ENCODE measurements around the gene CCDC122.

CCDC122 gene

DNA sequence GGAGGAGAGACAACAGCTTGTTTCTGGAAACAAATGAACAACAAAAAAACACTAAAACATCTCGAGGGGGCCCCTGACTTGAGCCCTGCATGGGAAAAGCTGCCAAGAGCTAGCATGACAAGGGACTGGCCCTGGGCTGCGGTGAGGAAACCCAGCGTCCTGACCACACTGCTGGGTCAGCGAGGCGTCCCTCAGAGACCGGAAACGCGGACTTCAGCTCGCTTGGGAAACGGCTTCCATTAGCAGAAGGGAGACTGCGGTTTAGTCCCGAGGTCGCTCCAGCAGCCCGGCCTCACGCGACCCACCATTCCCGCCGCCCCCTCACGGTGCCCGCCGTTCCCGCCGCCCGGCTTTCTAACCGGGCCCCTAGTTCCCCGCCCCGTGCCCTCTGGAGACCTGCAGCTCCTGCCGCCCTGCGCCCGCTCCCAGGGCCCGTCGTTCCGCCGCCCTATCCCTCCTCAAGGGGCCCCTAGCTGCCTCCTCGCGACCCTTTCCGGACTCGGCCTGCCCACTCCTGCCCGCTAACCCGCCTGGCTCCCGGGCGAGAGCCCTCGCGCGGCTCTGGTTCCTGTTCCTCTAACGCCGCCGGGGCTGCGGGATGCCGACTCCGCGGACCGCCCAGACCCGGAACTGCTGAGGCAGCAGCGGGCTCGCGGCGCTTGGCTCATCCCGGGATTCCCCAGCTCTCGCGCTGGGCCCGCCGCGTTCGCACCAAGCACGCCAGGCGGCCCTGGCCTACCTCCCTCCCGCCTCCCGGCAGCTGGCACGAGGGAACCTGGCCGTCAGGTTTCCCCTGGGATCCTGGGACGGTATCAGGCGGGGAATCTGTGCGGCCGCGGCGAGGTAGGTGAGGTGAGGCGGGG is at the start of gene CCDC122:
CCDC122 (minus strand) TSS at position 849 of the 863 bp plus-strand sequence. CDS start 10,364 bp downstream, outside the sequence.
- Histone ChIP-seq H3K36me3 (ENCODE audit: insufficient read depth, low read length) (no peaks in the 10 kb centered on the region), H3K9me3 (ENCODE audit: low read depth, low read length) (no peaks in the 10 kb centered on the region), H3K4me3 (peak within 1 kb of the TSS; percentile 92), H3K27ac (no peak within 1 kb of the TSS), H3K9ac (ENCODE audit: insufficient read length) (peak within 1 kb of the TSS; percentile 89)
- no peak for DNase-seq (ENCODE audit: low read depth, low spot score)
- TF ChIP-seq EZH2 (IDR thresholded peaks at IDR 0.05) = no peak
- no peak for TF ChIP-seq FOXP2 (optimal IDR thresholded peaks at IDR 0.05; ENCODE audit: control extremely low read depth, extremely low read length, insufficient read depth)
- TF ChIP-seq POLR2AphosphoS5 (IDR thresholded peaks at IDR 0.05; ENCODE audit: borderline replicate concordance, low read depth, low read length) = peak; percentile 73; the same call in 1 of the 2 replicates

DNA sequence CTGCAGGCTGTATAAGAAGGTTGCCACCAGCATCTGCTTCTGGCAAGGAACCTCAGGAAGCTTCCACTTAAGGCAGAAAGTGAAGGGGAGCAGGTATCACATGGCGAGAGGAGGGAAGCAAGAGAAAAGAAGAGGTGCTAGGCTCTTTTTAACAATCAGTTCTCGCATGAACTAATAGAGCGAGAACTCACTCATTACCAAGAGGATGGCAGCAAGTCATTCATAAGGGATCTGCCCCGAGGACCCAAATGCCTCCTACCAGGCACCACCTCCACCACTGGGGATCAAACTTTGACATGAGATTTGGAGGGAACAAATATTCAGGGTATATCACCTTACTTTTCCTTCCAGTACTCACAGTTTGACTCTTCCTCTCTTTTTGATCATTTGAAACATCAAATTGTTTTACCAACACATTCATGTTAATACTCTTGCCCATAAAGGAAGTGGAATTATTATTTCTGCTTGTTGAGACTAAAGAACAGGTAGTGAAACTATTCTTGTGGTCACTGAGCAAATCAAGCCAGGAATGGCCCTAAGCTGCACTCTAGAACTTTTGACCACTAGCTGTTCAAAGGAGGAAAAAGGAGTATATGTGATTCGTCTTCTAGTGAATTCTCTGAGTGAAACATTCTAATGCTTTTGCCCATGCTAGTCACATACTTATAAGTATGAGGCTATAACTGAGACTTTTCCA is 45.2 kb upstream of the CCDC122 start:
- Histone ChIP-seq H3K9ac (ENCODE audit: insufficient read length) (no peak overlapping the region), H3K36me3 (ENCODE audit: insufficient read depth, low read length) (no peaks in the 10 kb centered on the region), H3K4me3 (no peak overlapping the region), H3K27ac (no peak overlapping the region), H3K9me3 (ENCODE audit: low read depth, low read length) (no peaks in the 10 kb centered on the region)
- TF ChIP-seq POLR2AphosphoS5 (IDR thresholded peaks at IDR 0.05; ENCODE audit: borderline replicate concordance, low read depth, low read length) (no peak), EZH2 (IDR thresholded peaks at IDR 0.05) (no peak), FOXP2 (optimal IDR thresholded peaks at IDR 0.05; ENCODE audit: control extremely low read depth, extremely low read length, insufficient read depth) (no peak)
- DNase-seq (ENCODE audit: low read depth, low spot score) = no peak

DNA sequence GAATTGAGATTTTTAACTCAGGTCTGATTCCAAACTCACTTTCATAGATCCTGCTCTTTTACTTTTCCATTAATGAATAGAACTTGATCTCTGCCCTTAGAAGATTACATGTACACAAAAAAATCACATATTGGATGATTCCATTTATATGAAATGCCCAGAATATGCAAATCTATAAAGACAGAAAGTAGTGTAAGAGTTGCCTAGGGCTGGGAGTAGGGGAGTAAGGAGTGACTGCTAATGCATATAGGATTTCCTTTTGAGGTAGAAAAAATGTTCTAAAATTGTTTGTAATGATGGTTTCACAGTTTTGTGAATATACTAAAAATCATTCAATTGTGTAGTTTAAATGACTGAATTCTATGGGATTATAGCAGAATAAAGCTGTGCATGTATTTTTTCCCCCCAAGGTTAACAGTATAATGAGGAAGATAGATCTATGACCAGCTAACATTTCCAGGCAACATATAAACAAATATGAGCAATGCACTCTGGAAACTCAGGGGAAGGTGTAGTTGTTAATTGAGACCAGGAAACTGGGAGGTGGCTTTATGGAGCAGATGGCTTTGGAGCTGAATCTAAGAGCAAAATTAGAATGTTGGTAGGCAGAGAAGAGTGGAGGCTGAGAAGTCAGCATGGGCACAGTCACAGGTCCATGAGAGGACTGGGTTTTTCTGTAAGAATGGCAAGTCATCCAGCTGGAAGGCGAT is 41.6 kb upstream of the CCDC122 start:
- Histone ChIP-seq H3K36me3 (ENCODE audit: insufficient read depth, low read length) (no peaks in the 10 kb centered on the region), H3K9me3 (ENCODE audit: low read depth, low read length) (no peaks in the 10 kb centered on the region), H3K27ac (no peak overlapping the region), H3K9ac (ENCODE audit: insufficient read length) (no peak overlapping the region), H3K4me3 (no peak overlapping the region)
- TF ChIP-seq EZH2 (IDR thresholded peaks at IDR 0.05) (no peak), POLR2AphosphoS5 (IDR thresholded peaks at IDR 0.05; ENCODE audit: borderline replicate concordance, low read depth, low read length) (no peak), FOXP2 (optimal IDR thresholded peaks at IDR 0.05; ENCODE audit: control extremely low read depth, extremely low read length, insufficient read depth) (no peak)
- DNase-seq (ENCODE audit: low read depth, low spot score) = no peak

DNA sequence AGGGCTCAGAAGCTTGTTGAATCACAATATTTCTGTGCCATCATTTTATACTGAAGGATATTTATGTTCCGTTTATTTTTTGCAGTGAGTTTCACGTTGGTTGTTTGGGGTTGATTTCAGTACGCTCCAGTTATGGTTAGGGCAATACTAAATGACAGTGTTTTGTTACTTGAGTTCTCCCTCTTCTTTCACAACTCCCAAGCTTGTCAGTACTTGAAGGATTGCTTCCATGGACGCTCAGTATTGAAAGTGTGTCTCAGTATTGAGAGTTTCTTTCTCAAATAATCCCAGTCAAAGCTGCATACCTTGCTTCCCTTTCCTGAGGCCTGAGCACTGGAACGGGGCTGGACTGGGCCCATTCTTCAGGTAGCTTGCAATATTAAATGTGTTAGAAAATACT is 39.1 kb upstream of the CCDC122 start:
- TF ChIP-seq POLR2AphosphoS5 (IDR thresholded peaks at IDR 0.05; ENCODE audit: borderline replicate concordance, low read depth, low read length) (no peak), FOXP2 (optimal IDR thresholded peaks at IDR 0.05; ENCODE audit: control extremely low read depth, extremely low read length, insufficient read depth) (no peak), EZH2 (IDR thresholded peaks at IDR 0.05) (no peak)
- Histone ChIP-seq H3K4me3 (no peak overlapping the region), H3K36me3 (ENCODE audit: insufficient read depth, low read length) (no peaks in the 10 kb centered on the region), H3K27ac (no peak overlapping the region), H3K9me3 (ENCODE audit: low read depth, low read length) (no peaks in the 10 kb centered on the region), H3K9ac (ENCODE audit: insufficient read length) (no peak overlapping the region)
- DNase-seq (ENCODE audit: low read depth, low spot score) = no peak

DNA sequence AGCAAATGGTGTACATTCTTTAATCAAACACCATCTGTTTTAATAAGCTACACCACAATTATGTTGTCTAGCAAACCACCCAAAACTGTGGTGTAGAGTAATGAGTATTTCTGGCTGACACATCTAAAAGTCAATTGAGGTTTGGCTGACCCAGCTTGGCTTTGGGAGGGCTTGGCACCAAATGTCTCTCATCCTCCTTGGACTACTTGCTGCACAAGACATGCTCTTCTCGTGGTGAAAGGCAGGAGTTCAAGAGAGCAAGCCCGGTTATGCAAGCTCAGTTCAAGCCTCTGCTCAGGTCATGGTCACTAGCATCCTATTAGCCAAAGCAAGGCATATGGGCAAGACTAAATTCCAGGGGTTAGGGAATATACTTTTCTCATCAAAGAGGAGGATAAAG is 37.3 kb upstream of the CCDC122 start:
- H3K9ac ChIP-seq (ENCODE audit: insufficient read length) = no peak overlapping the region
- H3K27ac ChIP-seq = no peak overlapping the region
- no peaks in the 10 kb centered on the region for H3K36me3 ChIP-seq (ENCODE audit: insufficient read depth, low read length)
- H3K9me3 ChIP-seq (ENCODE audit: low read depth, low read length) = no peaks in the 10 kb centered on the region
- H3K4me3 ChIP-seq = no peak overlapping the region
- TF ChIP-seq EZH2 (IDR thresholded peaks at IDR 0.05) (no peak), FOXP2 (optimal IDR thresholded peaks at IDR 0.05; ENCODE audit: control extremely low read depth, extremely low read length, insufficient read depth) (no peak), POLR2AphosphoS5 (IDR thresholded peaks at IDR 0.05; ENCODE audit: borderline replicate concordance, low read depth, low read length) (no peak)
- no peak for DNase-seq (ENCODE audit: low read depth, low spot score)

DNA sequence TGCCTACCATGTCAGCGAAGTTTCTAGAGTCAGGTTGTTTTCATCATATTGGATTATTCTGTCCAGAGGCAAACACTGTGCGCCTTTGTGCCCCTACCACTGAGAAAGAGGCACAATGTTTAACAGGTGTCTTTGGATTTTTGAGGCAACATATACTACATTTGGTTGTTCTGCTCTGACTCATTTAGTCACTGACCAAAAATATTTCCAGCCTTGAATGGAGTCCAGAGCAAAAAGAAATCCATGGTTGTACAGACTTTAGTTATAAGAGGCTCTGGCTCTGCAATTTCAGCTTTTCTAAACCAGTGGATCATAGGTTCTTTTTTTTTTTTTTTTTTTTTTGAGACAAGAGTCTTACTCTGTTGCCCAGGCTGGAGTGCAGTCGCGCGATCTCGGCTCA is 35.9 kb upstream of the CCDC122 start:
- TF ChIP-seq EZH2 (IDR thresholded peaks at IDR 0.05) (no peak), FOXP2 (optimal IDR thresholded peaks at IDR 0.05; ENCODE audit: control extremely low read depth, extremely low read length, insufficient read depth) (no peak), POLR2AphosphoS5 (IDR thresholded peaks at IDR 0.05; ENCODE audit: borderline replicate concordance, low read depth, low read length) (no peak)
- H3K9ac ChIP-seq (ENCODE audit: insufficient read length) = no peak overlapping the region

DNA sequence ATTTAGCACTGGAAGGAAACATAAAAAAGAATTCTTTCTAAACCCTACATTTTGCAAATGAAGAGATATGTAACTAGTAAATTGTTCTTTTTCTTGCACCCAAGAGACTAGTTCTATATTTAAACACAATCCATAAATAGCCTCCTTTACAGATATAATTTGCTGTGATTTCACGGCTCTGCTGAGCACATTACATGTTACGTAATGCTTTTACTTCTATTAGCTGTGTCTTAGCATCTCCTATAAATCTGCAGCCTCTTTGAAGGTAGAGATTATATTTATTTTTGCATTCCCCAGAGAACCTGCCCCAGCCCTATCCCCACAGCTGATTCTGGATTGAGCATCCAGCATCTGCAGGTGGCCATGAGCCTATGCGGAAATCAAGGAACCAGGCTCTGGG is 32.3 kb upstream of the CCDC122 start:
- no peak overlapping the region for H3K4me3 ChIP-seq
- H3K36me3 ChIP-seq (ENCODE audit: insufficient read depth, low read length) = no peaks in the 10 kb centered on the region
- H3K27ac ChIP-seq = no peak overlapping the region
- peak; percentile 32 for DNase-seq (ENCODE audit: low read depth, low spot score)
- H3K9ac ChIP-seq (ENCODE audit: insufficient read length) = no peak overlapping the region
- no peaks in the 10 kb centered on the region for H3K9me3 ChIP-seq (ENCODE audit: low read depth, low read length)
- TF ChIP-seq EZH2 (IDR thresholded peaks at IDR 0.05) = no peak
- TF ChIP-seq POLR2AphosphoS5 (IDR thresholded peaks at IDR 0.05; ENCODE audit: borderline replicate concordance, low read depth, low read length) = no peak

More for the DNA sequence above, 35.9 kb upstream of the CCDC122 start:
- no peak overlapping the region for H3K4me3 ChIP-seq
- no peaks in the 10 kb centered on the region for H3K9me3 ChIP-seq (ENCODE audit: low read depth, low read length)
- no peak for DNase-seq (ENCODE audit: low read depth, low spot score)
- H3K36me3 ChIP-seq (ENCODE audit: insufficient read depth, low read length) = no peaks in the 10 kb centered on the region
- H3K27ac ChIP-seq = no peak overlapping the region

DNA sequence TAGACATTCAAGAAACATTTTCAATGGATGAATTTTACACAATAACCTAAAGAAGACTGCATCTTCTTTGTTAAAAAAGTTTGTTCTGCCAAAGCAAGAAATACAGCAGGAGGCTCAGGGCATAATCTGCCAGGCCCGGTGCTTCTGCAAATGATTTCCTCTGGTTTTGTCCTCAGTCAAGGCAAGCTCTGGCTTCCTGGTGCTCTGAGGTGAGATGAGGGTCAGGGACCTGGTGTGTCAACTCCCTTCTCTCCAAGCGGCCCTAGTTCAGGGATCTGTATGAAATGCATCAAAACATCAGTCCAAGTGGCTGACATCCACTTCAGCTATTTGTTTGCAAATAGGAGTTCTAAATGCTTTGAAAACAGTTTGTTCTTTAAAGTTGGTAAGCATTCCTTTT is 31.7 kb upstream of the CCDC122 start:
- DNase-seq (ENCODE audit: low read depth, low spot score) = no peak
- no peak for TF ChIP-seq EZH2 (IDR thresholded peaks at IDR 0.05)
- no peak for TF ChIP-seq POLR2AphosphoS5 (IDR thresholded peaks at IDR 0.05; ENCODE audit: borderline replicate concordance, low read depth, low read length)
- TF ChIP-seq FOXP2 (optimal IDR thresholded peaks at IDR 0.05; ENCODE audit: control extremely low read depth, extremely low read length, insufficient read depth) = no peak
- H3K27ac ChIP-seq = no peak overlapping the region

More for the DNA sequence above, 31.7 kb upstream of the CCDC122 start:
- Histone ChIP-seq H3K9ac (ENCODE audit: insufficient read length) (no peak overlapping the region), H3K36me3 (ENCODE audit: insufficient read depth, low read length) (no peaks in the 10 kb centered on the region), H3K9me3 (ENCODE audit: low read depth, low read length) (no peaks in the 10 kb centered on the region), H3K4me3 (no peak overlapping the region)
